ENCODE results near the gene UHMK1.

GRCh38 chr1:162537216-162537615 lies 39.6 kb downstream of the UHMK1 start:
- TF ChIP-seq CTCF (IDR thresholded peaks at IDR 0.05 in 8 of 11, conservative IDR thresholded peaks at IDR 0.05 in 3 of 11) (no peak), POLR2A (IDR thresholded peaks at IDR 0.05) (no peak)

All from spleen (tissue), 7 donors.